Measurements from ENCODE around the gene TRPM4. TPM values are rescaled to one million over a fixed set of nuclear protein-coding genes. Genes with fewer than 3 reads are reported as not detected.
A peak's percentile ranks its signal among the peaks of the same experiment; 100 is the strongest.

TRPM4 gene
- total and polyA plus RNA-seq, 2 of the 13 experiments (the other 11 are each of a cell fraction or from before 2014, with no cell fraction given), result 1.9 to 4.3 TPM

DNA sequence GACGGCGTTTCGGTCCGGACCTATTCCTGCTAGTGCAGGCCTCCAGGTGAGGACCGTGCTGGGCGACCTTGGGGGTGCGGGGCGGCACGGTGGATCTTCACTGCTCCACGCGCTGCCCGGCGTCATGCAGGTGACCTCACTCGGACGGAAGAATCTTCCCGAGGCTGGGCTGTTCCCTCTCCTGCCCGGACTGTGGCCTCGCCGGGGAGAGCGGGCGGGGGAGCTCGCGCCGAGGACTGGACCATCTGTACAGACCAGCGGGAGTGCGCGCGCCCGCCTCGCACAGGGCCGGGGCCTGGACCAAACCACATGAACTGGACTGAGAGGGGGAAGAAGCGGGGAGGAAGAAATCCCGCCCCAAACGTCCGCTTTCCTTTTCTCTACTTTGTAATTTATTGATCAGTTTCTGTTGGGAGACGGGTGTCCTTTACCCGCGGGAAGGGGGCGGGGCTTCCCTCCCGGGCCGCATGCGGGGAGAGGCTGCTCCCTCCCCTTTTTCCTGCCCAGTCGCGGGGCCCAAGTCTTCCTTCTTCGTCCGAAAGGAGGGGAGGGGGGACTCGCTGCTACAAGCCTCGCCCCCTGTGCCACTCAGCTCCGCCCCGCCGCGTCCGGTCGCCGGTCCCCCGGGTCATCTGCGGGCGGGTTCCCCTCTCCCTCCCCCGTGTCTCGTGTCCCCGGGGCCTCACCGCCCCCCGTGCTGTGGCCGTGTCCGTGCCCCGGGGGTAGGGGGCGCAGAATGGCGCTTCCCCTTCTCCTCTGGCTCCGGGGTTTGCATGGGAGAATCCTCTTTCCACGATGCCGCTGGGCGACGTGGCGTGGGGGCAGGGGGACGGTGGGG lies 7.3 kb upstream of the TRPM4 start:
- ChIA-PET POLR2A (interaction anchor here (0.7 to 3.2 kb wide), 7 partner anchors 11 to 157 kb away, joined by 4 to 14 read pairs (median 7); partner anchors contain the start of genes GYS1, LIN7B and RUVBL2), CTCF (ENCODE audit: low intra/inter-chr PET ratio, low total read pairs) (no interaction called here)
- in situ Hi-C loops (cut with HindIII; ENCODE audit: extremely low pct_ligation_motif_present, low pct_unique_long_range_greater_than_20kb), result loop anchor here (5.0 kb wide), 1 partner anchor 33 kb away; the partner anchor contains the start of genes C19orf73 and PPFIA3
- H3K9me3 ChIP-seq (ENCODE audit: low read length), result no peaks in the 10 kb centered on the region
- intact Hi-C loops (cut with micrococcal nuclease; ENCODE audit: unreplicated experiment), result loop anchor here (10.0 kb wide), 1 partner anchor 54 kb away; no protein-coding TSS in a partner anchor
- no peak overlapping the region for H2AFZ ChIP-seq (ENCODE audit: low read length)
- TSS peak; percentile 96 for BruUV-seq (replicated peaks)
- peak overlapping the region; percentile 53 to 86 (median 63) for H3K4me3 ChIP-seq (replicated peaks in 1 of 3; ENCODE audit: insufficient read depth in 1 of 3, low read depth in 2 of 3, low read length in 3 of 3)
- peak; percentile 74 for ATAC-seq
- H4K20me1 ChIP-seq (ENCODE audit: insufficient read depth, low read length), result no peaks in the 10 kb centered on the region
- peak overlapping the region; percentile 94 for H3K4me2 ChIP-seq (ENCODE audit: low read depth, low read length)
- peak; percentile 76 for DNase-seq (ENCODE audit: low spot score)
- peaks cover 64% of the 10 kb centered on the region for H3K4me1 ChIP-seq (ENCODE audit: insufficient read depth, low read length)
- peak overlapping the region; percentile 77 for H3K9ac ChIP-seq (ENCODE audit: insufficient read depth, low read depth, low read length)
- H3K36me3 ChIP-seq (replicated peaks in 1 of 2; ENCODE audit: control insufficient read depth in 1 of 2, insufficient read depth in 2 of 2, low read length in 2 of 2), result no peaks in the 10 kb centered on the region
- peak overlapping the region; percentile 77 for H3K27ac ChIP-seq (ENCODE audit: extremely low read length, insufficient read depth, low read length)
- 0% methylated on average over 29 of the region's 75 CpGs for WGBS (ENCODE audit: low lambda C conversion rate)
- H3K27me3 ChIP-seq (ENCODE audit: control insufficient read depth in 1 of 2, insufficient read depth in 2 of 2, low read length in 2 of 2), result no peaks in the 10 kb centered on the region; a peak in 2 of 5 replicates
- FAIRE-seq, result peak; percentile 46
- H3K79me2 ChIP-seq (ENCODE audit: insufficient read depth, low read length), result no peaks in the 10 kb centered on the region
- TF ChIP-seq, protein P1, sequence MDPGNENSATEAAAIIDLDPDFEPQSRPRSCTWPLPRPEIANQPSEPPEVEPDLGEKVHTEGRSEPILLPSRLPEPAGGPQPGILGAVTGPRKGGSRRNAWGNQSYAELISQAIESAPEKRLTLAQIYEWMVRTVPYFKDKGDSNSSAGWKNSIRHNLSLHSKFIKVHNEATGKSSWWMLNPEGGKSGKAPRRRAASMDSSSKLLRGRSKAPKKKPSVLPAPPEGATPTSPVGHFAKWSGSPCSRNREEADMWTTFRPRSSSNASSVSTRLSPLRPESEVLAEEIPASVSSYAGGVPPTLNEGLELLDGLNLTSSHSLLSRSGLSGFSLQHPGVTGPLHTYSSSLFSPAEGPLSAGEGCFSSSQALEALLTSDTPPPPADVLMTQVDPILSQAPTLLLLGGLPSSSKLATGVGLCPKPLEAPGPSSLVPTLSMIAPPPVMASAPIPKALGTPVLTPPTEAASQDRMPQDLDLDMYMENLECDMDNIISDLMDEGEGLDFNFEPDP (CRISPR knock-in tag; conservative IDR thresholded peaks at IDR 0.05), result 0 out of 2 replicates have a peak, but pooled peaks have one; percentile 10
- TF ChIP-seq TCF12 (IDR thresholded peaks at IDR 0.05) (no peak), TCF12 (CRISPR knock-in tag; IDR thresholded peaks at IDR 0.05) (peak; percentile 73; the same call in 1 of the 2 replicates), PHF20 (CRISPR knock-in tag; IDR thresholded peaks at IDR 0.05) (peak; percentile 56), SP5 (CRISPR knock-in tag; IDR thresholded peaks at IDR 0.05; ENCODE audit: borderline replicate concordance, low read depth) (peak; percentile 46; the same call in 1 of the 2 replicates), ZNF891 (CRISPR knock-in tag; IDR thresholded peaks at IDR 0.05) (peak; percentile 98), HNRNPK (IDR thresholded peaks at IDR 0.05; ENCODE audit: low read depth, low read length, poor library complexity, severe bottlenecking) (no peak), SAP130 (CRISPR knock-in tag; IDR thresholded peaks at IDR 0.05; ENCODE audit: low read depth) (peak; percentile 72), MXI1 (IDR thresholded peaks at IDR 0.05; ENCODE audit: borderline replicate concordance, low read depth, low read length) (peak; percentile 44; the same call in 1 of the 3 replicates), NFYB (CRISPR knock-in tag; IDR thresholded peaks at IDR 0.05) (no peak), HNF4A (CRISPR knock-in tag; IDR thresholded peaks at IDR 0.05) (peak; percentile 47)
- TF ChIP-seq, protein P2, sequence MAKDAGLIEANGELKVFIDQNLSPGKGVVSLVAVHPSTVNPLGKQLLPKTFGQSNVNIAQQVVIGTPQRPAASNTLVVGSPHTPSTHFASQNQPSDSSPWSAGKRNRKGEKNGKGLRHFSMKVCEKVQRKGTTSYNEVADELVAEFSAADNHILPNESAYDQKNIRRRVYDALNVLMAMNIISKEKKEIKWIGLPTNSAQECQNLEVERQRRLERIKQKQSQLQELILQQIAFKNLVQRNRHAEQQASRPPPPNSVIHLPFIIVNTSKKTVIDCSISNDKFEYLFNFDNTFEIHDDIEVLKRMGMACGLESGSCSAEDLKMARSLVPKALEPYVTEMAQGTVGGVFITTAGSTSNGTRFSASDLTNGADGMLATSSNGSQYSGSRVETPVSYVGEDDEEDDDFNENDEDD (CRISPR knock-in tag; IDR thresholded peaks at IDR 0.05; ENCODE audit: borderline replicate concordance), result peak; percentile 50; the same call in 1 of the 2 replicates
- TF ChIP-seq, protein P3, sequence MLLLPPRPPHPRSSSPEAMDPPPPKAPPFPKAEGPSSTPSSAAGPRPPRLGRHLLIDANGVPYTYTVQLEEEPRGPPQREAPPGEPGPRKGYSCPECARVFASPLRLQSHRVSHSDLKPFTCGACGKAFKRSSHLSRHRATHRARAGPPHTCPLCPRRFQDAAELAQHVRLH (CRISPR knock-in tag; IDR thresholded peaks at IDR 0.05; ENCODE audit: borderline replicate concordance, low read depth), result peak; percentile 80; the same call in 1 of the 2 replicates
- TF ChIP-seq, protein P4, sequence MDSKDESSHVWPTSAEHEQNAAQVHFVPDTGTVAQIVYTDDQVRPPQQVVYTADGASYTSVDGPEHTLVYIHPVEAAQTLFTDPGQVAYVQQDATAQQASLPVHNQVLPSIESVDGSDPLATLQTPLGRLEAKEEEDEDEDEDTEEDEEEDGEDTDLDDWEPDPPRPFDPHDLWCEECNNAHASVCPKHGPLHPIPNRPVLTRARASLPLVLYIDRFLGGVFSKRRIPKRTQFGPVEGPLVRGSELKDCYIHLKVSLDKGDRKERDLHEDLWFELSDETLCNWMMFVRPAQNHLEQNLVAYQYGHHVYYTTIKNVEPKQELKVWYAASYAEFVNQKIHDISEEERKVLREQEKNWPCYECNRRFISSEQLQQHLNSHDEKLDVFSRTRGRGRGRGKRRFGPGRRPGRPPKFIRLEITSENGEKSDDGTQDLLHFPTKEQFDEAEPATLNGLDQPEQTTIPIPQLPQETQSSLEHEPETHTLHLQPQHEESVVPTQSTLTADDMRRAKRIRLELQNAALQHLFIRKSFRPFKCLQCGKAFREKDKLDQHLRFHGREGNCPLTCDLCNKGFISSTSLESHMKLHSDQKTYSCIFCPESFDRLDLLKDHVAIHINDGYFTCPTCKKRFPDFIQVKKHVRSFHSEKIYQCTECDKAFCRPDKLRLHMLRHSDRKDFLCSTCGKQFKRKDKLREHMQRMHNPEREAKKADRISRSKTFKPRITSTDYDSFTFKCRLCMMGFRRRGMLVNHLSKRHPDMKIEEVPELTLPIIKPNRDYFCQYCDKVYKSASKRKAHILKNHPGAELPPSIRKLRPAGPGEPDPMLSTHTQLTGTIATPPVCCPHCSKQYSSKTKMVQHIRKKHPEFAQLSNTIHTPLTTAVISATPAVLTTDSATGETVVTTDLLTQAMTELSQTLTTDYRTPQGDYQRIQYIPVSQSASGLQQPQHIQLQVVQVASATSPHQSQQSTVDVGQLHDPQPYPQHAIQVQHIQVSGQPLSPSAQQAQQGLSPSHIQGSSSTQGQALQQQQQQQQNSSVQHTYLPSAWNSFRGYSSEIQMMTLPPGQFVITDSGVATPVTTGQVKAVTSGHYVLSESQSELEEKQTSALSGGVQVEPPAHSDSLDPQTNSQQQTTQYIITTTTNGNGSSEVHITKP (CRISPR knock-in tag; IDR thresholded peaks at IDR 0.05; ENCODE audit: low read depth), result peak; percentile 98
- TF ChIP-seq, protein P5, sequence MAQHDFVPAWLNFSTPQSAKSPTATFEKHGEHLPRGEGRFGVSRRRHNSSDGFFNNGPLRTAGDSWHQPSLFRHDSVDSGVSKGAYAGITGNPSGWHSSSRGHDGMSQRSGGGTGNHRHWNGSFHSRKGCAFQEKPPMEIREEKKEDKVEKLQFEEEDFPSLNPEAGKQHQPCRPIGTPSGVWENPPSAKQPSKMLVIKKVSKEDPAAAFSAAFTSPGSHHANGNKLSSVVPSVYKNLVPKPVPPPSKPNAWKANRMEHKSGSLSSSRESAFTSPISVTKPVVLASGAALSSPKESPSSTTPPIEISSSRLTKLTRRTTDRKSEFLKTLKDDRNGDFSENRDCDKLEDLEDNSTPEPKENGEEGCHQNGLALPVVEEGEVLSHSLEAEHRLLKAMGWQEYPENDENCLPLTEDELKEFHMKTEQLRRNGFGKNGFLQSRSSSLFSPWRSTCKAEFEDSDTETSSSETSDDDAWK (CRISPR knock-in tag; IDR thresholded peaks at IDR 0.05), result no peak

Data from HepG2 (cell line).